ENCODE measurements around the gene CCDC107.

Gene CCDC107

GRCh38 chr9:35682051-35682450 is 24.0 kb downstream of the CCDC107 start:
- no peak for DNase-seq

- DNase-seq = no peak
Measured at GRCh38 chr9:35682520-35683315, 24.6 kb downstream of the CCDC107 start.

- no peak for DNase-seq
Measured at GRCh38 chr9:35683323-35683722, 25.2 kb downstream of the CCDC107 start.

GRCh38 chr9:35684921-35685320 is 26.8 kb downstream of the CCDC107 start:
- no peak for DNase-seq

- DNase-seq = no peak
Measured at GRCh38 chr9:35685506-35685905, 27.4 kb downstream of the CCDC107 start.

- no peak for DNase-seq
Measured at GRCh38 chr9:35686222-35687203, 28.4 kb downstream of the CCDC107 start.

GRCh38 chr9:35687306-35687705 is 29.2 kb downstream of the CCDC107 start:
- DNase-seq = no peak

- peak in 1 of 58 donors; percentile 13 for DNase-seq
Measured at GRCh38 chr9:35687972-35688557, 30.0 kb downstream of the CCDC107 start.

GRCh38 chr9:35688558-35689541 is 30.8 kb downstream of the CCDC107 start:
- peak in 2 of 58 donors; percentile 13 to 22 for DNase-seq

- peak in 2 of 58 donors; percentile 5 to 10 for DNase-seq
Measured at GRCh38 chr9:35689542-35690293, 31.6 kb downstream of the CCDC107 start, which contains the start of gene TPM2. Gene TPM2, minus strand, starts transcription at chr9:35689925. Its CDS starts 108 bp downstream, at chr9:35689817.

- DNase-seq = peak in 1 of 58 donors; percentile 52
Measured at GRCh38 chr9:35690294-35690613, 32.2 kb downstream of the CCDC107 start.

- DNase-seq = peak in 43 of 58 donors; percentile 7 to 59 (median 30)
Measured at GRCh38 chr9:35690614-35691333, 32.7 kb downstream of the CCDC107 start.

GRCh38 chr9:35691334-35691650 is 33.2 kb downstream of the CCDC107 start:
- DNase-seq = peak in 1 of 58 donors; percentile 14

GRCh38 chr9:35691757-35692301 is 33.7 kb downstream of the CCDC107 start:
- no peak for DNase-seq

GRCh38 chr9:35695943-35696401 is 37.9 kb downstream of the CCDC107 start:
- no peak for DNase-seq

GRCh38 chr9:35696520-35697215 is 38.6 kb downstream of the CCDC107 start:
- DNase-seq = peak in 27 of 58 donors; percentile 2 to 48 (median 13)

GRCh38 chr9:35697486-35697885 is 39.4 kb downstream of the CCDC107 start:
- no peak for DNase-seq

GRCh38 chr9:35698231-35698630 is 40.1 kb downstream of the CCDC107 start:
- DNase-seq = no peak
